LNCaP clone FGC (cell line): ENCODE measurements around the gene EEF2K.
"Not testable (repeated sequence)": the region's sequence is repeated elsewhere in the genome, so short reads cannot be mapped to it uniquely, and the experiment has no call there.

Source experiments
- DNase-seq: peaks from one replicate; pipeline ENCODE4 v3.0.0-alpha.2; 2011; ENCODE audit warnings: low read depth
- H3K4me3 ChIP-seq: 2 replicates; pipeline ENCODE4 v1.5.1; 2011; ENCODE audit warnings: mild to moderate bottlenecking, low read depth, low read length, control low read depth
- CTCF ChIP-seq: IDR thresholded peaks from 2 replicates; pipeline ENCODE4 v1.5.1; 2012; ENCODE audit warnings: mild to moderate bottlenecking; ENCODE audit not compliant: control insufficient read depth, insufficient read depth; ENCODE audit errors: extremely low read depth

EEF2K gene

DNA sequence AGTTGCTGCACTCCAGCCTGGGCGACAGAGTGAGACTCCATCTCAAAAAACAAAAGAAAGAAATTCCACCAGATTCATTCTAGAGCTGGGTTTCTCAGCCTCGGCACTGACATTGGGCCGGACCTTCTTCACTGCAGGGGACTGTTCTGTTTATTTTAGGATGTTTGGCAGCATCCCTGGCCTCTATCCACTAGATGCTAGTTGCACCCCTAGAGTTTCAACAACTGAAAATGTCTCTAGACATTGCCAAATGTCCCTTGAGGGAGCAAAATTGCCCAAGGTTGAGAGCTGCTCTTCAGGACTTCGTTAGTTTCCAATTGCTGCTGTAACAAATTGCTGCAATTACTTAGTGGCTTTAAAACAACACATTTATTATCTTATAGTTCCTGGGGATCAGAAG is 7.2 kb downstream of the EEF2K start:
- no peak for TF ChIP-seq CTCF
- no peak for DNase-seq
- H3K4me3 ChIP-seq, result no peak overlapping the region

GRCh38 chr16:22213801-22214200 is 7.7 kb downstream of the EEF2K start:
- no peak for TF ChIP-seq CTCF
- H3K4me3 ChIP-seq, result no peak overlapping the region
- no peak for DNase-seq

- H3K4me3 ChIP-seq, result no peak overlapping the region
- DNase-seq, result no peak
- no peak for TF ChIP-seq CTCF
These were observed 8.3 kb downstream of the EEF2K start for GRCh38 chr16:22214402-22214801.

DNA sequence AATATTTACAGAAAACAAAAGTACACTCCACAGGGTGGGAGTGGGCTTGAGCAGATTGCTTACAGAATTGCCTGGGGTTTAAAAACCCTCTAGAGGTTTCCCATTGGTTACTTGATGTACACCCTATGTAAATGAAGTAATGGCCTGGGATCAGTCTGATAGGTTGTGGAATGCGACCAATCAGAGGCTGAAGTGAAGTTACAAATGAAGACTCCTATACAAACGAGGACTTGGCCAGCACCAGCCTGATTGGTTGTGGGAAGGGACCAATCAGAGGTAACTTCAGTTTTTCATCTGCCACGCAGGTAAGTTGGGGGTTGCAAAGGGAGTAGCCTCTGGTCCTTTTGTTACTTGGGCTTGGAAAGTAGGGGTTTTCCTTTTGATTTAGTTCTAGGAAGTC is 8.8 kb downstream of the EEF2K start:
- TF ChIP-seq CTCF, result no peak
- H3K4me3 ChIP-seq, result no peak overlapping the region
- no peak for DNase-seq

- DNase-seq, result no peak
- H3K4me3 ChIP-seq, result no peak overlapping the region
- TF ChIP-seq CTCF, result no peak
These were observed 10.2 kb downstream of the EEF2K start for GRCh38 chr16:22216191-22216831.

GRCh38 chr16:22216832-22217225 is 10.8 kb downstream of the EEF2K start:
- H3K4me3 ChIP-seq, DNase-seq: not testable (repeated sequence)

DNA sequence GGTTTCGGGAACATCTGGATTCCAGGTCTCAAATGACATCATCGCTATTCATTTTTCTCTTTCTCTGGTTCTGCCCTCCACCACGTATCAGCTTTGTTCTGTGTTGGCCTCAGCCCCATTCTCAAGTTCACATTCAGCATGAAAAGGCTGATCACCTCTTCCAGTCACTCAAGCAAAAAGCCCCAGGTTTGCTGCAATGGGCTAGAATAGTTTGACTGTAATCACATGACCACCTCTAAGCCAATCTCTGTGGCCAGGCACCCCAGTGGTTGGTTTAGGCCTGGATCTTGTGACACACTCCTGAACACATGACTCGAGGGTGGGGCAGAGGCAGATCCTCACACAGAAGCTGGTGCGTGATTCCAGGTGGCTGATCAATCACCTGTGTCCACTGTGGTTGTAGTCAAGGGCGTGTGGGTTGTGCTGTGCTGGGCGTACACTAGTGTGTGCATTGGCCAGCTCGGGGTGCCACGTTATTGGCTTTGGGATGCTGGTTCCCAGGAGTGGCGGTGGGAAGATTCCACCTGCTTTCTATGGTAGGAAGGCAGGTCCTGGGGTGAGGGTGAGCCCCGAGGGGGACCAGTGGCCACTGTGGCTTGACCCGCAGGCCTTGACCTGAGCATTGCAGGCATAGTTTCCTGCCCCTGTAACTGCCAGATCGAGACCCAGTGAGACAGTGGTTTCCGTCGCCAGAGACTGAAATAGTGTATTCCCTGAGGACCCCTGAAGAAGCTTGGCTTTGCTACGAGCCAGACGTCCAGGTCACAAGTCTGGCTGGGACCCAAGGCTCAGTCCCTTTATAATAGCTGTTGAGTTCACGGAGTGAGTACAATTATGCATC is 12.0 kb downstream of the EEF2K start:
- TF ChIP-seq CTCF, result no peak
- no peak overlapping the region for H3K4me3 ChIP-seq
- DNase-seq, result no peak
